DMS 273 (cell line): ENCODE measurements around the gene HNRNPCL1.
"Not testable (repeated sequence)": the region's sequence is repeated elsewhere in the genome, so short reads cannot be mapped to it uniquely, and the experiment has no call there.

Experiments used
- DNase-seq: peaks from one replicate; lab custom pipeline; 2025; ENCODE audit not compliant: unreplicated experiment; lab: John Stamatoyannopoulos, UW

HNRNPCL1 gene

GRCh38 chr1:12848620-12849019, at the start of gene HNRNPCL1:
Gene HNRNPCL1, minus strand, starts transcription at chr1:12848720. Its CDS starts 431 bp downstream, at chr1:12848289.
- DNase-seq: not testable (repeated sequence)

GRCh38 chr1:12898170-12898569, 49.6 kb upstream of the HNRNPCL1 start, which contains the start of gene PRAMEF10:
Gene PRAMEF10, minus strand, starts transcription at chr1:12898270. Its CDS starts 2,423 bp downstream, at chr1:12895847.
- DNase-seq: not testable (repeated sequence)

DNA sequence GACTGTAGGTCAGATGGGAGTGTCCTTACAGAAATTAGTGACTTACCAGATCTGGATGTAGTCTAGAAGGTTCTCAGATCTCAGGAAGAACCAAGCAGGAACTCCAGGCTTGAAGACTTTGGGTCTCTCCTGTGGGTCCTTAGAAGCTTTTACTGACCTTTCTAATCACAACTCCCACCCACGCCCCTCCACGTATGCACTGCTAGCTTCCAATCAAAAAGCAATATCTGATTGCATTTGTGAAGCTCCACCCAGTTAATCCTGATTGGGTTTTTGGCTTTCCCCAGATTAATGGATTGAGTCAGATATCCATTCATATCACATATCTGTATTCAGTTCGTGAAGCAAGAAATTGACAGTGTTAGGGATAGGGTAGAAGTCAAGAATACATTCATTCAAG, 37.6 kb upstream of the HNRNPCL1 start, which contains the start of gene PRAMEF4:
TSS of gene PRAMEF4 (minus strand) at position 101 of the 400 bp plus-strand sequence. CDS start 2,807 bp downstream, outside the sequence.
- DNase-seq: not testable (repeated sequence)

DNA sequence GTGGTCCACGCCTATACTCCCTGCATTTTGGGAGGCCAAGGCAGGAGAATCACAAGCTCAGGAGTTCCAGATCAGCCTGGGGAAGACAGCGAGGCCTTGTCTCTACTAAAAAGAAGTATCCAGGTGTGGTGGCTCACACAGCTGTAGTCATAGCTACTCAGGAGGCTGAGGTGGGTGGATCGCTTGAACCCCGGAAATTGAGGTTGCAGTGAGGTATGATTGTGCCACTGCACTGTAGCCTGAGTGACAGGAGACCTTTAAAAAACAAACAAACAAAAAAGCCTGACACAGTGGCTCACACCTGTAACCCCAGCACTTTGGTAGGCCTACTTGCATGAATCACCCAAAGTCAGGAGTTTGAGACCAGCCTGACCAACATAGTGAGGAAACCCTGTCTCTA, 29.9 kb upstream of the HNRNPCL1 start:
- not testable (repeated sequence) for DNase-seq

GRCh38 chr1:12863131-12863880, 14.8 kb upstream of the HNRNPCL1 start:
- DNase-seq: not testable (repeated sequence)

GRCh38 chr1:12856786-12857185, 8.3 kb upstream of the HNRNPCL1 start, which contains the start of gene PRAMEF2:
Gene PRAMEF2, plus strand, starts transcription at chr1:12857086. Its CDS starts 1,924 bp downstream, at chr1:12859010.
- DNase-seq: not testable (repeated sequence)

GRCh38 chr1:12851779-12852178, 3.3 kb upstream of the HNRNPCL1 start:
- DNase-seq: no peak

DNA sequence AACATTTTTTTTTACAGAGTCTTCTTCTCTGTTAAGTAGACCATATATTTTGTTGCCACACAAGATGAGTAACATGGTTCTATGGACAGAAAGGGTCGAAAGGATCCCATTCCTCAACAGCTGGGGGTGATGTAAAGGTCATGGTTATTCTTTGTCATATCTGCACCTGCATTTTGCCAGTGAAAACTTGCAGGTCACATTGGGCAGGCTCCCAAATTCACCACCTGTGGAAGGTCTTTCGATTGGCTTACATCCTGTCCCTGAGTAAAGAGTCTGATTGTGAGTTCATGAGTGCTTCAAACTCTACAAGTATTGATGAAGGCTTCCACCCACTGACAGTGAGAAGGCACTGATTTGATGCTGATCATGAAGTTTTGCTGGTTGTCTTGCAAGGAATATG, 15.3 kb downstream of the HNRNPCL1 start:
- not testable (repeated sequence) for DNase-seq

- not testable (repeated sequence) for DNase-seq
These were observed 17.2 kb downstream of the HNRNPCL1 start, which contains the start of gene PRAMEF11 for GRCh38 chr1:12831310-12831709. Gene PRAMEF11, minus strand, starts transcription at chr1:12831410. Its CDS starts 2,621 bp downstream, at chr1:12828789.

- DNase-seq: not testable (repeated sequence)
These were observed 29.5 kb downstream of the HNRNPCL1 start for GRCh38 chr1:12819061-12819460.

DNA sequence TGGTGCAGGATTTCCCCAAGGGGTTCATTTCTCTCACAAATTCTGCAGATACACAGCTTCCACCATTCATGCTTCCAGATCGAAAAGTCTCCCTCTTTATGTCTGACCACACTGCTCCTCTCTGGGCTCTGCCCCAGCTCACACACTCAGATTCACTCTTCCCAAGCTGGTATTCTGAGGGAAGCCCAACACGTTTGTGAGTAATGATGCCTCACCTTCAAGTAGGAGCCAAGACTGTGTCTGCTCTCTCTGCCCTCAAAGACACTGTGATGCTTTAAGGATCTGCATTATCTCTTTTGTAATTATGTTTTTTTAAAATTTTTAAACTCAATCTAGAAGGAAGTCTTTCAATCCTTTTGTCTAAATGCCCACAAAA, 37.1 kb downstream of the HNRNPCL1 start:
- DNase-seq: no peak

- no peak for DNase-seq
These were observed 37.7 kb downstream of the HNRNPCL1 start for GRCh38 chr1:12810691-12811408.

GRCh38 chr1:12809933-12810332, 38.6 kb downstream of the HNRNPCL1 start:
- no peak for DNase-seq

DNA sequence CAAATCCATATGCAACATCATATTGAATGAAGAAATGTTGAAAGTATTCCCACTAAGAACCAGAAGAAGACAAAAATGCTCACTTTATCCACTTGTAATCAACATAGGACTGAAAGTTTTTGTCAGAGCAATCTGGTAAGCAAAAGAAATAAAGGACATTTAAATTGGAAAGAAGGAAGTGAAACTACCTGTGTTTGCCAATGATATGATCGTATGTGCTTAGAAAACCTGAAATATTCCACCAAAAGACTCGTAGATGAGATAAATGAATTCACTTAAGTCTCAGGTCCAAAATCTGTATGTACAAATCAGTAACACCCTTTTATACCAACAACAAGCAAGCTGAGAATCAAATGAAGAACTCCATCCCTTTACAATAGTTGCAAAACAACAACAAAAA, 48.8 kb downstream of the HNRNPCL1 start:
- no peak for DNase-seq

- DNase-seq: no peak
These were observed 49.6 kb downstream of the HNRNPCL1 start for GRCh38 chr1:12798911-12799310.
